LNCAP (cell line): ENCODE data around the gene MIGA1.

Experiments used
- TF ChIP-seq, protein P1 (sequence below): fragments of 450-650 bp; IDR thresholded peaks from 2 replicates; pipeline ENCODE4 v1.5.1; 2017; ENCODE audit warnings: mild to moderate bottlenecking

Gene MIGA1

DNA sequence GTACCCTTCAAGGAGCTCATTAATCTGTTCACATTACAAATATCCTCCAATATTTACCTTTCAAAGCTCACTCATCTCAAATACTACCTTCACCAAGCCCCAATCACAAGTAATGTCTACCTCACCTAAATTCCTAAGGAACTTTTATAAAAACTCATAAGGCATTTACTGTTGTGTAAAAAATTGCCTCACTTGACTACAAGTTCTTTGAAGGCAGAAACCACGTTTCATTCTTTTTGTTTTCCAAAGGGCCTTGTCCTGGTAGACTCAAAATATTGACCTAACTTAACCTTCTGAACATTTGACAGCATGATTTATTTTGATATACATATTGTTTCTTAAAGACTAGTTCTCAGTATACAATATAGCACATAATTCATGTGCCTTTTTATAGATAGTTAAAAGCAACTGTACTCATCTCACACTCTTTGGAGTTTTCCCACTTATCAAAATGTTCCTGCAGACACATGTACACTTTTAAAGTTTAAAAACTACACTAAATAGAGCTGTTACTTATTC is 22.3 kb upstream of the MIGA1 start:
- TF ChIP-seq, protein P1, sequence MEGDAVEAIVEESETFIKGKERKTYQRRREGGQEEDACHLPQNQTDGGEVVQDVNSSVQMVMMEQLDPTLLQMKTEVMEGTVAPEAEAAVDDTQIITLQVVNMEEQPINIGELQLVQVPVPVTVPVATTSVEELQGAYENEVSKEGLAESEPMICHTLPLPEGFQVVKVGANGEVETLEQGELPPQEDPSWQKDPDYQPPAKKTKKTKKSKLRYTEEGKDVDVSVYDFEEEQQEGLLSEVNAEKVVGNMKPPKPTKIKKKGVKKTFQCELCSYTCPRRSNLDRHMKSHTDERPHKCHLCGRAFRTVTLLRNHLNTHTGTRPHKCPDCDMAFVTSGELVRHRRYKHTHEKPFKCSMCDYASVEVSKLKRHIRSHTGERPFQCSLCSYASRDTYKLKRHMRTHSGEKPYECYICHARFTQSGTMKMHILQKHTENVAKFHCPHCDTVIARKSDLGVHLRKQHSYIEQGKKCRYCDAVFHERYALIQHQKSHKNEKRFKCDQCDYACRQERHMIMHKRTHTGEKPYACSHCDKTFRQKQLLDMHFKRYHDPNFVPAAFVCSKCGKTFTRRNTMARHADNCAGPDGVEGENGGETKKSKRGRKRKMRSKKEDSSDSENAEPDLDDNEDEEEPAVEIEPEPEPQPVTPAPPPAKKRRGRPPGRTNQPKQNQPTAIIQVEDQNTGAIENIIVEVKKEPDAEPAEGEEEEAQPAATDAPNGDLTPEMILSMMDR, result no peak

DNA sequence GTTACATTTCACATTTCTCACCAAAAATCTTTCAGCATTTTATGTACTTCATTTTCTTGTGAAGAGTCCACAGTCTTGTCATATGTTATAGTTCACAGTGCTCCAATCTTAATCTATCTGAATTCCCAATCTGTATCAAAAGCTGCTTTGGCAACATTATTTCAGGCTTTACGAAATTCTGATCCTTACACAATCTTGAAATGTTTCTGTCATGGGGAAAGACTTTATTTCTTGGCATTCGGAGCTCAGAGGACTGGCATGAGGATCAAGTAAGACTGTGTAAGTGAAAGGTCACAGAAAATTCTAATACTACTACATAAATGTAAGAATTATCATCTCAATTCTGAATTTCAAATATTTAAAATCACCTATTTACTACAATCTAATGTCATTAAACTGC is 21.8 kb upstream of the MIGA1 start:
- TF ChIP-seq, protein P1, result no peak

DNA sequence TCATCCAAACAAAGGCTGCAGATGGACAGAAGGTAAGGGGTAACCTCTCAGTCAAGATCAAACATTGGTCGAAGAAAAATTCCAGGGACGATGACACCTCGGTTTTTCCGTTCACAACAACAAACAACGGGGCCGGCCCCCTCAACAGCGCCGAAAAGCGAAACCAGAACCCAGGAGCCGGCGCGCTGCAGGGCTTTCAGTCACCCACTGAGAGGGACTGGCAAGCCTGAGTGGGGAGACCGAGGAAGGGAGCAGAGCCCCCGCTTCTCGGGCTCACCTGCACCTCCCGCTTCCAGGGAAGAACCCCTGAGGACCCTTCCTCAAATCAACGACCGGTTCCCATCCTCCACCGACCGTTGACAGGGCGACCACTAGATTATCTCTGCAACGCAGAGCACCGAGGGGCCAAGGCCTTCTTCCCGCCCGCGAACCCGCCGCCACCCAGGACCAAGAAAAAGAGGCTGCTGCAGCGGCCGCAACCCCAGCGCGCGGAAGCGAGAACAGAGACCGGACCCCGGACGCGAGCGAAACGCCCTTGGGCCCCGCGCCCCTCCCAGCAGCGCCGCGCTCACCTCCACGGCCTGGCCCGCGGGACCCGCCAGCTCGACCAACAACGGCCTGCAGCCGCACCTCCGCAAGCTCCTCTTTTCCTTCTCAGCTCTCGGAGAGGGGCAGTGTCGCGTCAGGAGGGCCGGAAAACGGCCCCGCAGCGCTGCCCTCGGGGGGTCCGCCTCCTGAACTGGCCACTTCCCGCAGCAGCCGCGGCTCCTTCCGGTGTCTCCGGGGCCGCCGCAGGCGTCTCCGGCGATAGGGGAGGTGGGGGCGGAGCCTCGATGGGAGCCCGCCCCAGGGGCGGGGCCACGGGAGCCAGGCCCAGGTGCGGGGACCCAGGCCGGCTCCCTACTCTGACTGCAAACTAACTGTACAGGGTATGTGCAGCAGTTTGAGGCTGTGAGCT is 20.1 kb upstream of the MIGA1 start, which contains the start of gene USP33:
TSS of gene USP33 (minus strand) at position 782 of the 958 bp plus-strand sequence. CDS start 18,155 bp downstream, outside the sequence.
- TF ChIP-seq, protein P1, result no peak

DNA sequence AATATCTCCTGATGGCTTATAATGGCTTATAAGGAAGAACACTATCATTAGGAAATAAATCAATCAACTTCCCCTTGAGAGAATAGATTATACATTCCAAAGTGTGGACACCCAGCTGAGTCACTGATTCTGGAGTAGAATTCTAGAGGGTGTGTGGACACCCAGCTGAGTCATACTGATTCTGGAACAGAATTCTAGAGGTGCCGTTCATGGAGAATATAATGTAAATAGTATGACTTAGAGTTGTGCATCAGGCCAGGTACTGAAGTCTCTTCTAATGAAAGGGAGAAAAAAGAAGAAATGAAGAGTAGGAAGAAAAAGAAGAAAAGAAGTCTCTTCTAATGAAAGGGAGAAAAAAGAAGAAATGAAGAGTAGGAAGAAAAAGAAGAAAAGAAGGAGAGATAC is 17.4 kb upstream of the MIGA1 start:
- TF ChIP-seq, protein P1, result no peak

DNA sequence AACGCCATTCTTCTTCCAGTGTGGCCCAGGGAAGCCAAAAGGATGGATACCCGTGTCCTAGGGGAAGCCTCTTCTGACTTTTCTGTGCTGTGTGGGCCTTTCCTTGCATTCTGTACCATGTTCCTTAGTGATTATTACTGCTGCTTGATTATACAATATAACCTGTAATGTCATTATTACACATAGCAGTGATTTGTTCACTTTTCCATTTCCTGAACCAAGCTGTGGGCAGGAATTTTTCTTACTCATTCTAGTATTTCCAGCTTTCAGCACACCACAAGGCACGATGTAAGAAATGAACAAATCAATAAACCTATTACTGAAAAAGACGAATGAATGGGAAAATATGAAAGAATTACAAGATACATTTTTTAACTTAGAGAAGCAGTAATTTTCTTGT is 11.4 kb upstream of the MIGA1 start:
- TF ChIP-seq, protein P1, result no peak

DNA sequence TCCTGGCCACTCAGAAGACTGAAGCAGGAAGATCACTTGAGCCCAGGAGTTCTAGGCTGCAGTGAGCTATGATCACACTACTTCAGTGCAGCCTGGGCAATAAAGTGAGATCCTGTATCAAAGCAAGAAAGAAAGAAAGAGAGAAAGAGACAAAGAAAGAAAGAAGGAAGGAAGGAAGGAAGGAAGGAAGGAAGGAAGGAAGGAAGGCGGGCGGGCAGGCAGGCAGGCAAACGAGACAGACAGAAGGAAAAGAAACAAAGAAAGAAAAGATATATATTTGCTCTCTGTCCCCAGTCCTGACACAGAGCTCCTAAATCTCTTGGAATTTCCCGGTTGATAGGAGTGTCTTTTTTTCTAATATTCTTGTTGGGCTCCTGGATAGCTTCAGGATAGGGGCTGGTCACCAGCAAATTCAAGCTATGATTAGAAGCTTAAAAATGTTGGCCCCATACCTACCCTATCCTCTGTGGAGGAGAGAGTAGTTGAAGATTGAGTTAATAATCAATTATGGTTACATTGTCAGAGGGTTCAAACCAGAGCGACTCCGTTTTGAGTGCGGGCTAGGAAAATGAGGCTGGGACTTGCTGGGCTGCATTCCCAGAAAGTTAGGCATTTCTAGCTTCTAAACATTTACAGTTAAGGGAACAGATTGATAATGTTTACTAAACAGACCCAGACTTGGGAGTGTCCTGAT is 3.3 kb upstream of the MIGA1 start:
- TF ChIP-seq, protein P1, result no peak

DNA sequence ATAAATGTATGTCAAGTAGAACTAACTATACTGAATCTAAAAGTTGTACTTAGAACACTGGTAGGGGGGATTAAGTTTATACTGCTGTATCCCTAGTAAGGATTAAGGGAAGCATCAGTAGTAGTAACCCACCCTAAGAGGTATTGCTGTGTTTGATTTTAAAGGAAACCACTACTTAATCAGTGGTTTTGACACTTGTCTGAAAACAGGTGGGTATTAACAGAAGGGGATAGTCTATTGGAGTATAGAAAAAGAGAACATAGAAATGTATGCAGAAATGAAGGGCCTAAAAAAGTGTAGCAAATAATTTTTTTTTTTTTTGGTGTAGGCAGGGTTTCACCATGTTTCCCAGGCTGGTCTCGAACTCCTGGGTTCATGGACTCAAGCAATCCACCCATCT is 2.2 kb downstream of the MIGA1 start:
- TF ChIP-seq, protein P1, result no peak
